Measurements from ENCODE around the gene ASXL2.

The ASXL2 gene

DNA sequence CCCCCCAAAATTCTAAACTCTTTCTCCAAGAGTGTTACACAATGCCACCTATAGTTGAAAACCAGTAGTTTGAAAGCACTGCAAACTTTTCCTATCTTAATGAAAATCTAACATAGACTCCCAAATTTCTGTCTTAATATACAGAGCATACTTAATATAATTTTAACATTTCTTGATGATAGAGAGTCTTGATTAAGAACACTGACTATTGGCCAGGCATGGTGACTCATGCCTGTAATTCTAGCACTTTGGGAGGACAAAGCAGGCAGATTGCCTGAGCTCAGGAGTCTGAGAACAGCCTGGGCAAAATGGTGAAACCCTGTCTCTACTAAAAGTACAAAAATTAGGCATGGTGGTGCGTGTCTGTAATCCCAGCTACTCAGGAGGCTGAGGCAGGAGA is 34.2 kb downstream of the ASXL2 start:
- TF ChIP-seq, protein P1, sequence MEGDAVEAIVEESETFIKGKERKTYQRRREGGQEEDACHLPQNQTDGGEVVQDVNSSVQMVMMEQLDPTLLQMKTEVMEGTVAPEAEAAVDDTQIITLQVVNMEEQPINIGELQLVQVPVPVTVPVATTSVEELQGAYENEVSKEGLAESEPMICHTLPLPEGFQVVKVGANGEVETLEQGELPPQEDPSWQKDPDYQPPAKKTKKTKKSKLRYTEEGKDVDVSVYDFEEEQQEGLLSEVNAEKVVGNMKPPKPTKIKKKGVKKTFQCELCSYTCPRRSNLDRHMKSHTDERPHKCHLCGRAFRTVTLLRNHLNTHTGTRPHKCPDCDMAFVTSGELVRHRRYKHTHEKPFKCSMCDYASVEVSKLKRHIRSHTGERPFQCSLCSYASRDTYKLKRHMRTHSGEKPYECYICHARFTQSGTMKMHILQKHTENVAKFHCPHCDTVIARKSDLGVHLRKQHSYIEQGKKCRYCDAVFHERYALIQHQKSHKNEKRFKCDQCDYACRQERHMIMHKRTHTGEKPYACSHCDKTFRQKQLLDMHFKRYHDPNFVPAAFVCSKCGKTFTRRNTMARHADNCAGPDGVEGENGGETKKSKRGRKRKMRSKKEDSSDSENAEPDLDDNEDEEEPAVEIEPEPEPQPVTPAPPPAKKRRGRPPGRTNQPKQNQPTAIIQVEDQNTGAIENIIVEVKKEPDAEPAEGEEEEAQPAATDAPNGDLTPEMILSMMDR (IDR thresholded peaks at IDR 0.05): no peak

DNA sequence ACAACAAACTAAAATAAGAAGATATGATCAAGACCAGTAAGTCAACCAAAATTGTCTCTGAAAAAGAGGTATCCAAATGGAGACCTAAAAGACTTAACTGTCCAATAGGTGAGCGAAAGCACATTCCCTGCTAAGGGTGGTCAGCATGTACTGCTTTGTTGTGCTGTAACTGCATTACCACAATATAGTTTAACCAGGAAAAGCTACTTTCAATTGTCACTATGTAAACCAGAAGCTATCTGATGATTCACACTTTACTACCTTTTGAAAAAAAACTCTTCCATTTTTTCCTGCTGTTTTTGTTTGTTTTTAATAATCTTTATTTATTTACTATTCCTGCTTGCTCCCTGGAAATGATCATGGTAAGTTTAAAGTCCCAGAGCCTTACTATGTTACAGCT is 36.1 kb downstream of the ASXL2 start:
- TF ChIP-seq, protein P1 (IDR thresholded peaks at IDR 0.05): no peak

DNA sequence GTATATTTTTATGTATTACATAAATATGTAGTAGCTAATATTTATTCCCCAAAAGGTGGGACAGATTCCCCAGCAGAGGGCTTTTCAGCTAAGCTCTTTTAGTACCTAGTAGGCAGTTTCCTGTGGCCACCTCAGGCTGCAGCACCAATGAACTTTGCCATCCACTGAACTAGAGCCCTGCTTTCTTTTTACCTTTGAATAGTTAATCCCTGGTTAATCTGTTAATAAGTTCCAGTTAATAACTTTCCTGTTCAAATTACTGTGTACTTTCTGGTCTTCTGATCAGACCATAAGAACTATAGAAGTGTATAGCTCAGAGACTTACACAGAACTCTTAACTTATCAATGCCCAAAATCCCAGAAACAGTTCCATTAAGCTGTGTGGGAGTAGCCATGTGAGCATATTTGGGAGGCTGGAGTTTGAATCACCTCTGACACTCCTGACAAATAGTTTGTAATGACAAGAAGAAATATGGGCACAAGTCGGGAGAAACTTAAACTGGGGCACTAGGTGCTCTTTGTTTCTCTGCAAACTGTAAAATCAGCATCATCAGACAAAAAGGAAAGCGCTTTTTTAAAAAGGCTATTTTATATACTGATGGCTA is 40.0 kb downstream of the ASXL2 start:
- TF ChIP-seq, protein P1 (IDR thresholded peaks at IDR 0.05): no peak

DNA sequence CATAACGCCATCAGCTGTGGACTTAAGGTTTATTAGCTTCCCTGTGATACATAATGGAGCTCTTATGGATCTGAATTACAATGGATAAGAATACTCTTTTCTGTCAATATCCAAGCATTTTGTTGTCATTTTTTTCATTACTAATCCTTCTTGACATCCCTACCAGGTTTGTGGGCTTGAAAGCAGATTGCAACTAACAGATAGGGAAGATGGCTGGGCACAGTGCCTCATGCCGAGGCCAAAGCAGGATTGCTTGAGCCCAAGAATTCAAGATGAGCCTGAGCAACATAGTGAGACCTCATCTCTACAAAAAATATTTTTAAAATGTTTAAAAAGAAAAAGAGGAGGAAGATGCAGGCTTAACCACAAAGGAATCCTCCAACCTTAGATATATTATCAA is 42.4 kb downstream of the ASXL2 start:
- TF ChIP-seq, protein P1 (IDR thresholded peaks at IDR 0.05): no peak

DNA sequence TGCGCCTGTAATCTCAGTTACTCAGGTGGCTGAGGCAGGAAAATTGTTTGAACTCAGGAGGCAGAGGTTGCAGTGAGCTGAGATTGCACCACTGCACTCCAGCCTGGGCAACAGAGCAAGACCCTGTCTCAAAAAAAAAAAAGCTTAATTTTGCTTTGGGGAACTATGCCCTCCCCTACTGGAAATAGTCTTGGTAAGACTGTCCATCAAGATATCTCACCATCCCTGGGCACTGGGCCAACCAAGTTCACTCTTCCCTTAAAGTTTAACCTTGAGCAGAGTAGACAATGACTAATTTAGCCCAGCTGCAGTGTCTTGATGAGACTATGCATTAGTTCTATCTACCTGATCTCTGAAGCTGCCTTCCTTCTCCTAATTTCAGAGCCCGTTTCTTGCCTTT is 44.7 kb downstream of the ASXL2 start:
- TF ChIP-seq, protein P1 (IDR thresholded peaks at IDR 0.05): no peak

DNA sequence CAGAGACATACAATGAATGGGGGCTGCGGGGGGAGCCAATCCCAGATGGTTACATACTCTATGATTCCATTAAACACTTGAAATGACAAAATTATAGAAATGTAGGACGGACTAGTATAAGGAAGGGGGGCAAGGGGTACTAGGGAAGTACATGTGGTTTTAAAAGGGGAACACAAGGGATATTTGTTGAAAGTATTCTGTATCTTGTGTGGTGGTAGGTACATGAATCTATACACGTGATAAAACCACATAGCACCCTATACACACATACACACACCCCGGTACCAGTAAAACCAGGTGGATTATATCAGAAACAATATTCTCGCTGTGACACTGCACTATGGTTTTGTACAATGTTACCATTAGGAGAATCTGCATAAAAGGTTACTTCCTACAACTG is 45.4 kb downstream of the ASXL2 start:
- TF ChIP-seq, protein P1 (IDR thresholded peaks at IDR 0.05): no peak

DNA sequence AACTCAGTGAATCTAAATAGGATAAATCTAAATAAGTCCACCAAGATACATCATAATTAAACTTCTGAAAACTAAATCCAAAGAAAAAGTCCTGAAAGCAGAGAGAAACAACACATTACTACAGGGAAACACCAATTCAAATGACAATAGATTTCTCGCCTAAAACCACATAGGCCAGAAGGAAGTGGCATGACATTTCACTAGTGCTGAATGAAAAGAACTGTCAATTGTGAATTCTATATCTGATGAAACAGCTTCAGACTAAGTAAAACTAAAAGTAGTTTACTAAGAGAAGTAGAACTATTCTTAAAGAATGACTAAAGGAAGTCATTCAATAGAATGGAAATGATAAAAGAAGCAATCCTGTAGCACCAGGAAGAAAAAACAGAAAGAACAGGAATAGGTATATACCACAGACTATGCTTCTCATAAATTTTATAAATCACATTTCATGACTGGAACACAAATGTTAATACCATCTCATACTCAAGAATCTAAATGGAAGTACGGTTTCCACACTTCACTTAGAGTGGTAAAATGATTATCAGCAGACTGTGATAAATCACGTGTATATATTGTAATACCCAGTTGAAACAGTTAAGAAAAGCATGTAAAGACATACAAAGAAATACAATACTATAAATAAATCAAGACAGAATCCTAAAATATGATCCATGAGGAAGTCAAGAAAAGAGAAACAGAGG is 46.4 kb downstream of the ASXL2 start:
- TF ChIP-seq, protein P1 (IDR thresholded peaks at IDR 0.05): no peak
